HL-60/S4 treated with retinoic acid at 250 ng/mL for 4 days and 3 days (cell line): ENCODE results near the gene ABLIM3.

Source experiments
- in situ Hi-C: fragments of 300-500 bp; cut with MboI; formaldehyde crosslinking; loops from 2 replicates; pipeline ENCODE4 v1.7.0; 2022; ENCODE audit warnings: low sequenced_read_pairs

The ABLIM3 gene

DNA sequence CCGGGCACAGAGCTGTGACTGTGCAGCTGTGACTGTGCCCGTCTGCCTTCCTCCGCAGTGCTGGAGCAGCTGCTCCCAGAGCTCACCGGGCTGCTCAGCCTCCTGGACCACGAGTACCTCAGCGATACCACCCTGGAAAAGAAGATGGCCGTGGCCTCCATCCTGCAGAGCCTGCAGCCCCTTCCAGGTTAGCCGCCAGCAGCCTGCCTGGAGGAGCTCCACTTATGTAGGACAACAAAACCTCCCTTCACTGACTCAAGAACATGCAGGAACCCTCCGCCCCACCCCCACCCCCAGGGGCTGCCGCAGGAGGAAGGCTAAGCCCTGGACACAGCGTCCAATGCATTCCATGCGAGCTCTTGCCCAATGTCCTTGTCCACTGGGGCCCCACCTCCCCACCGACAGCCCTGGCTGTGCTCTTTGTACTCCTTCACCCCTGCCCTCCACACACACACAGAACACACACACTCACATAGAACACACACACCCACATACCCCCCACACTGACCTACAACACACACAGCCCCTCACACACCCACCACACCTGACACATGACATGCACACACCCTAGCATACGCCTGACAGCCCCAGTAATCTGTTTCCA is 158.3 kb downstream of the ABLIM3 start:
- in situ Hi-C loops = no loop called here

DNA sequence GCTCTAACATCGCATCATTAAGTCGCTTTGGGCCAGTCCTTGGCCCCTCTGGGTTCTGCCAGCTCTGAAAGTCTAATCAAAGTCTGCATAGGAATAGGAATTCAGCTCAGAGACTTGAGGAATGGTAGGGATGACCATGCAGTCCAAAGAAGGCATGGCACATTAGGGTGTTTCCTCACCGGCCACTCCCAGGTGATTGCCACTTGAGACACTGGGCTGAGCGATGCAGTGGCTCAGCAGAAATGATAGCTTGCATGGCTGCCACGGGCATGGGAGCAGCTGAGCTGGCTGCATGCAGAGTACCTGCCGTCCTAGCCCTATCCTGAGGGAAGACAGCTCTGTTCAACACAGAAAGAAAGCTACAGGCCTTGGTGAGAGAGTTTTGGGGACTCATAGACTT is 159.1 kb downstream of the ABLIM3 start:
- in situ Hi-C loops = no loop called here

DNA sequence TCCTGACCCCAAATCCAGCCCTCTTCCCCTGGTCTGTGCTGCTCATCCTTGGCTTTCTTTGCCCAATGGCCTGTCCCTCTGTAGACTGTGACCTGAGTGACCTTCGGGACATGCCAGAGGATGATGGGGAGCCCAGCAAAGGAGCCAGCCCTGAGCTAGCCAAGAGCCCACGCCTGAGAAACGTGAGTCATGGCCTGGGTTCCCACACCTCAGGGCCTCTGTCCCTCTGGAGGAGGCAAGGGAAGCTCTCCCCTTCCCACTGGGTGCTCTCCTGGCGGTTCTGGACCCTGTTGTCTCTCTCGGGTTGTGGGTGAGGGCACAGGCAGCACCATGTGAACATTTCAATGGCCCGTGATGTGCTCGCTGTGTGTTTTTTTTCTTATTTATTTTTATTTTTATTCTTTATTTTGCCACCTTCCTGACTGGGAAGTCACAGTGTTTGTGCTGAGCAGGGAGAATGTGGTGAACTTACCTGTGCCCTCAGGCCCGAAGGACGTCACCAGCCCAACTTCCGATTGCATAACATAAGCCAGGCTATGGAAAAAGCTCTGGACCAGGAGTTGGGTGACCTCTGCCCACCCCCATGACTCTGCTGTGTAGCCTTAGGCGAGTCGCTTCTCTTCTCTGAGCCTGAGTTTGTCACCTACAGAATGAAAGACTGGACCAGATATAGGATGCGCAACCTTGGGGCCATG is 159.9 kb downstream of the ABLIM3 start:
- in situ Hi-C loops = no loop called here

DNA sequence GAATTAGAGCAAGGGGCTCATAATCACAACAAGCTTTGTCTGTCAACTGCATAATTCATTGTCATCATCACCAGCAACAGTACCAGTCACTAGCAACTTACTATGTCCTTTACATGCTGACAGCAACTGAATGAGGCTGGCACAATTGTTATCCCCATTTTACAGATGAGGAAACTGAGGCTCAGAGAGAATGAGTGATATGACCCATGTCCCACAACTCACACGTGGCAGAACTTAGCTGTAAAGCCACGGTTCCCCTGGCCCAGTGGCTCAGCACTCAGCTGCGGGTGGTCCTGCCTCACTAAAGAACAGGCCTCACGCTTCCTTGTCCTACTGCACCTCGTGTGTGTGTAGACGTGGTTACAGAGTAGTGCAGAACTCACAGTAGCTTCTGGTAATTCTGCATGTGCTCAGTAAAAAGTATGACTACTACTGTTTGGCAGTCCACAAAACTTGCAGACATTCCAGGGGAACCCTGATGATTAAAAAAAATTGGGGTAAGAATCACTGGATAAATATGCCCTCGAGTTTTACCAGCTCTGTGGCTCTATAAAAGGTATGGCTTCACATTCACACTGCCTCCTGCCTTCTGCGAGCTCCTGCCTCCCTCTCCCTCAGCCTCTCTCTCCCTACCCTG is 160.6 kb downstream of the ABLIM3 start:
- in situ Hi-C loops = no loop called here

DNA sequence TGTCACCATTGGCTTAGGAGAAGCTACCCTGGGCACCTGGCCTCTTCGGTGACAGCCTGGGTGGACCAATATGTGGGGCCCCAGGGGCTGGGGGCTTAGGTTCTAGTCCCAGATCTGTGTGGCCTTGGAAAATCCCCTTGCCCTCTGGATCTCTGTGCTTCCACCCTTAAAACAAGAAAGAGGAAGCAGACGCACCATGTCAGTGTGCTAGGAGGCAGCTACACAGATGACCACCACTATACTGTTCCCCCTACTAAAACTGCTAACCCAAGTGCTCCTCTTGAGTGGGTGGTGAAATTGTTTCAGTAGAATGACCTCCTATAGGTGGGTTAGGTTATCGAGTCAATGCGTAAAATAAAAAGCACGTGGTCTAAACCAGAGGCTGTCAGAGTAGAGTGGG is 161.3 kb downstream of the ABLIM3 start:
- in situ Hi-C loops = no loop called here

DNA sequence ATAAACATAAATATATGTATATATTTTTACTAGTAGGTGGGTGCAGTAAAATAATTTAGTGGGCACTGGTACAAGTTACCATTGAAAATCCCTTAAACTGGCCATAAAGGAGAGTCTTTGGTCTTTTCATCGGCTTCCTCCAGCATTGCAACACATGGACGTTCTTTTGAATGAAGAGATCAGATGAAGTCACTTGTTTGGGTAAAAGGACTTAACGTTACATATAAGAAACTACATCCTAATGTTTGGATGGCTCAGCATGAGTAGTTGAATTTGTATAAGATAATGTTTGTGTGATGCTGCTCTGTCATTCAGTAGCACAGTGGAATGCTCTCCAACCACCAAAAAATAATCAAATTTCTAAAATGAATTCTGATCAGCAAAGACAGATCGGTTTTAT is 161.9 kb downstream of the ABLIM3 start:
- in situ Hi-C loops = no loop called here

DNA sequence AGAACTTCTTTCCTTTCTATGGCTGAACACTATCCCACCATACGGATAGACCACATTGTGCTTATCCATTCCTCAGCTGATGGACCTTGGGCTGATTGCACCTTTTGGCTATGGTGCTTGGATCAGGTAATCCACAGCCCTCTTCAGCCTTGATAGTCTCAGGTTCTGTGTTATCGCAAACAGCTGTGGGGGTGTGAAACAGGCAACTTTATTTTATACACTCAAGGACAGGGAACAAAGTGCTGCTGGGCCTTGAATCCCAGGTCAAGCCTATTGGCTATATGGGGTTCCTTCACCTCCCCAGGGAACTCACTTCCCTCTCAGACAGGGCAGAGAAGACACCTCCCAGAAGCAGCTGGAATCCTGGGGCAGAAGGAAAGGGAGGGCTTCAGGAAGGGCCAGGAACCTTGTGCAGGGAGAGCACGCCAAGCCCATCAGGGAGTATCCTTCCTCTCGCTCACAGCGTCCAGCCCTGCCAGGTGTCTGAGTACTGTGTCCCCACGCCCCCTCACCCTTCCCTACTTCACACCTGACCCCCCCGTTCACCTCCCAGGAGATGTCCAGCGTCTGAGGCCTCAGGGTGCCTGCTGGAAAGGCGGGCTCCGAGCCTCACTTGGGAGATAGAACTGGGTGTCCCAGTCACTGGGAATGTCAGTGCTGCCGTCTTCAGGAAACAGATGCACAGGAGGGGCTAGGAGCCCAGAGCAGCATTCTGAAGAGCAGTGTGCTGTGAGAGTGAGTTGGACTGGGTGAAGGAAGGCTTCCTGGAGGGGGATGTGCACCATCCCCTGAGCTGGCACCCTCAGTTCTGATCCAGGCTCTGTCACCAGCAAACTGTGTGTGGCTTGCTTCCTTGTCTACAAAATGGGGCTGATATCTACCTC is 163.1 kb downstream of the ABLIM3 start:
- in situ Hi-C loops = no loop called here

DNA sequence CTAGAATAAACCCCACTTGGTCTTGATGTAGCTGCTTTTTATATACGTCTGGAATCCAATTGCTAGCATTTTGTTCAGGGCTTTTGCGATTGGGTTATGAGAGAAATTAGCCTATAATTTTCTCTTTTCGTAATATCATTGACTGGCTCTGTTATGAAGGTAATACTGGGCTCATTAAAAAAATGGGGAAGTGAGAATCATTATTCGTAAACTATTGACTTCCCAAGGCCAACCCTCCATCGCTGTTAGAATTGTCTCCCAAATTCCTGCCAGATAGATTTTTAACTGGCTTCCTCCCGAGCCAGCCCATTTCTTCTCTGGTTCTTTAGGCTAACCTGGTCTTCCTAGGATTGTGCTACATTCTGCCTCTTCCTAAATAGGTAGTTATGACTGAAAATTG is 168.1 kb downstream of the ABLIM3 start:
- in situ Hi-C loops = no loop called here
